Spleen (tissue), 11 donors: Measurements from ENCODE around the gene DISC1. TPM values are rescaled to one million over a fixed set of nuclear protein-coding genes. Genes with fewer than 3 reads are reported as not detected.

Source experiments
- DNase-seq: peaks from one replicate; pipeline ENCODE4 v3.0.0-alpha.2; 2020
- H3K27ac ChIP-seq, 8 donors: fragments of 200-600 bp; sonication (generic) in 7 of 8; 1 replicate in 4 of 8; 2 replicates in 4 of 8; pipeline versions ENCODE4 v1.5.0 to v1.8.0; 2016 to 2021; ENCODE audit warnings: inconsistent platforms in 4 of 8, mild to moderate bottlenecking in 4 of 8, moderate library complexity in 1 of 8
- H3K27me3 ChIP-seq, 7 donors: fragments of 200-600 bp; sonication (generic) in 6 of 7; replicated peaks in 1 of 7; 1 replicate in 4 of 7; 2 replicates in 3 of 7; pipeline versions ENCODE4 v1.5.0 to v1.8.0; 2016 to 2021; ENCODE audit warnings: inconsistent platforms in 3 of 7, mild to moderate bottlenecking in 1 of 7
- H3K36me3 ChIP-seq, 6 donors: fragments of 200-600 bp; sonication (generic) in 5 of 6; 1 replicate in 4 of 6; 2 replicates in 2 of 6; pipeline versions ENCODE4 v1.5.0 to v1.8.0; 2016 to 2021; ENCODE audit warnings: inconsistent platforms in 2 of 6
- H3K4me1 ChIP-seq, 6 donors: fragments of 200-600 bp; sonication (generic) in 5 of 6; 1 replicate in 3 of 6; 2 replicates in 3 of 6; pipeline versions ENCODE4 v1.5.0 to v1.8.0; 2016 to 2021; ENCODE audit warnings: inconsistent platforms in 3 of 6
- H3K4me3 ChIP-seq, 8 donors: fragments of 200-600 bp; sonication (generic) in 7 of 8; 1 replicate in 4 of 8; 2 replicates in 4 of 8; pipeline versions ENCODE4 v1.5.0 to v1.8.0; 2016 to 2021; ENCODE audit warnings: inconsistent platforms in 4 of 8, mild to moderate bottlenecking in 4 of 8, moderate library complexity in 2 of 8
- H3K9me3 ChIP-seq, 8 donors: fragments of 200-600 bp; sonication (generic) in 7 of 8; 1 replicate in 4 of 8; 2 replicates in 4 of 8; pipeline versions ENCODE4 v1.5.0 to v1.8.0; 2016 to 2021; ENCODE audit warnings: inconsistent platforms in 4 of 8
- POLR2A ChIP-seq, 3 donors: fragments of 450-650 bp; IDR thresholded peaks; one replicate each; pipeline ENCODE4 v1.5.1; 2017; ENCODE audit warnings: antibody characterized with exemption in 3 of 3, mild to moderate bottlenecking in 1 of 3
- POLR2AphosphoS5 ChIP-seq, 3 donors: sonication (generic); formaldehyde crosslinking; IDR thresholded peaks; one replicate each; pipeline ENCODE4 v1.5.1; 2017; ENCODE audit warnings: antibody characterized with exemption in 3 of 3
- WGBS, 5 donors: extraction: QIAGEN DNeasy Blood & Tissue Kit in 3 of 5; methylation state at CpG; one replicate each; pipeline versions ENCODE4 v1.1.5 to v1.1.7; 2013 to 2018; 5-methylcytosine and 5-hydroxymethylcytosine counted together
- intact Hi-C: fragments of 100-400 bp; cut with DNase I; formaldehyde crosslinking; loops from one replicate; pipeline ENCODE4 v1.15.0; 2023; ENCODE audit warnings: low total_unique reads
- polyA plus RNA-seq, 3 donors: library from polyadenylated mRNA; stranded (reverse); fragments of 200-250 nt; gene quantifications; one replicate each; pipeline ENCODE4 v1.2.1, GENCODE V29; 2013
- total RNA-seq, 7 donors: library from RNA; depleted of rRNA in 3 of 7; stranded (reverse); fragments of >200 nt in 3 of 7; fragmentation: NEBNext Ultra II Directional in 4 of 7; extraction: Animal tissue kit (Norgen Biotek cat#: 25700) in 4 of 7; gene quantifications; one replicate each; pipeline versions ENCODE4 v1.1.0 to v1.2.1, GENCODE V29; 2016 to 2021
- TF ChIP-seq, protein P1 (sequence below), 11 experiments: fragments of 200-600 bp in 7 of 11; fragments of 450-650 bp in 4 of 11; sonication (generic) in 4 of 11; IDR thresholded peaks in 8 of 11; conservative IDR thresholded peaks in 3 of 11; 1 replicate in 7 of 11; 2 replicates in 4 of 11; pipeline versions ENCODE4 v1.4.0 to v1.8.0; 2016 to 2021; ENCODE audit warnings: antibody characterized with exemption in 11 of 11, inconsistent platforms in 4 of 11, mild to moderate bottlenecking in 1 of 11
- donor health status: healthy with polysubstance abuse.
- donor health status: DM: no; HTN: no; CAD: no; lungs with moderate emphysema.
- donor health status: DM: no; HTN: no; CAD: no.
- donor health status: Bipolar disorder and iron deficiency.
- donor health status: healthy.
- donor health status: DM: no; HTN: no; CAD: no.
- donor health status: DM: yes; HTN: yes; CAD: no.

The DISC1 gene
- total and polyA plus RNA-seq, 10 donors: 0.89 to 36.4 (median 24.2) TPM

DNA sequence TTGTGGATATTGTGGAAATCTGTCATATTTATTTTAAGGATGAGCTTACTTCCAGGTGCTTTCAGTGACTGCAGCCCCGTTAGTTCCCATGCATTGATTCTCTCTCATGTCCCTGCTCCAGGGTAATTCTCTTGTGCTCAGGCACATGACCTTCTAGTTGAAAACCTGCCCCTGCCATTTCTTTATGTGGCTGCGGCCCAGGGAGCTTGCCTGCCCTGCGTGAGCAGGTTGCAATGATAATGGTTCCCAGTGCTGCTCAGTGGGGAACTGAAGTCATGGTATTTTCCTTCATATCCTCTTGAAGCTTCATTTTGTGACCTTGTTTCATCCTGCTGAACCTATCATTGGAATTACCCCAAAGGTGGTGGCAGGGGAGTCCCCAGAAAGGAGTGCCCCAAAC lies 229.8 kb downstream of the DISC1 start:
- Histone ChIP-seq H3K9me3 (no peaks in the 10 kb centered on the region), H3K27ac (no peak overlapping the region), H3K36me3 (peaks cover 0 to 6% (median 0%) of the 10 kb centered on the region in 6 donors), H3K4me1 (no peaks in the 10 kb centered on the region), H3K4me3 (no peak overlapping the region), H3K27me3 (no peaks in the 10 kb centered on the region)
- DNase-seq: no peak
- WGBS, 5 donors: 91 to 100% (median 96%) methylated on average over 3 of the region's 3 CpGs
- TF ChIP-seq, protein P1, sequence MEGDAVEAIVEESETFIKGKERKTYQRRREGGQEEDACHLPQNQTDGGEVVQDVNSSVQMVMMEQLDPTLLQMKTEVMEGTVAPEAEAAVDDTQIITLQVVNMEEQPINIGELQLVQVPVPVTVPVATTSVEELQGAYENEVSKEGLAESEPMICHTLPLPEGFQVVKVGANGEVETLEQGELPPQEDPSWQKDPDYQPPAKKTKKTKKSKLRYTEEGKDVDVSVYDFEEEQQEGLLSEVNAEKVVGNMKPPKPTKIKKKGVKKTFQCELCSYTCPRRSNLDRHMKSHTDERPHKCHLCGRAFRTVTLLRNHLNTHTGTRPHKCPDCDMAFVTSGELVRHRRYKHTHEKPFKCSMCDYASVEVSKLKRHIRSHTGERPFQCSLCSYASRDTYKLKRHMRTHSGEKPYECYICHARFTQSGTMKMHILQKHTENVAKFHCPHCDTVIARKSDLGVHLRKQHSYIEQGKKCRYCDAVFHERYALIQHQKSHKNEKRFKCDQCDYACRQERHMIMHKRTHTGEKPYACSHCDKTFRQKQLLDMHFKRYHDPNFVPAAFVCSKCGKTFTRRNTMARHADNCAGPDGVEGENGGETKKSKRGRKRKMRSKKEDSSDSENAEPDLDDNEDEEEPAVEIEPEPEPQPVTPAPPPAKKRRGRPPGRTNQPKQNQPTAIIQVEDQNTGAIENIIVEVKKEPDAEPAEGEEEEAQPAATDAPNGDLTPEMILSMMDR (IDR thresholded peaks at IDR 0.05 in 8 of 11, conservative IDR thresholded peaks at IDR 0.05 in 3 of 11): no peak
- TF ChIP-seq POLR2AphosphoS5 (IDR thresholded peaks at IDR 0.05) (no peak), POLR2A (IDR thresholded peaks at IDR 0.05) (no peak)
- intact Hi-C loops: no loop called here

DNA sequence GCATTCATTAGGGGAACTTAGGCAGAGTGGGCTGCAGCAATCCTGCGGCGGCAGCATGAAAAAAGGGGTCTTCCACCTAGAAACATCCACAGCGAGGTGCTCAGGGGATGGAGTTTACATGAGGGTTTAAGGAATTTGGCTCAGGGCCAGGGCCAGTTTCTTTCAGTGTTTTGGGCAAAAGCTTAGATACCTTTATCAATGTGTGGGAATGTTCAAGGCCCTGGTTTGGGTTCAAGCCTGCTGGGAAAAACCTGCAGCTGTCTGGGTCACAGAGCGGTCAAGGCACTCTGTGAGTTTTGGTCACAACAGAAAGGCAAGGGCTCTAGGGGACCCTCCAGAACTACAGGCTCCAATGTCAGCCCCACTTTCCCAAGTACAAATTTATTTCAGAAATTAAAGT lies 230.3 kb downstream of the DISC1 start:
- TF ChIP-seq, protein P1 (IDR thresholded peaks at IDR 0.05 in 8 of 11, conservative IDR thresholded peaks at IDR 0.05 in 3 of 11): no peak
- no peak for TF ChIP-seq POLR2A (IDR thresholded peaks at IDR 0.05)
- no peak for TF ChIP-seq POLR2AphosphoS5 (IDR thresholded peaks at IDR 0.05)
- no peaks in the 10 kb centered on the region for H3K9me3 ChIP-seq
- no peak for DNase-seq
- H3K36me3 ChIP-seq: peaks cover 0 to 6% (median 0%) of the 10 kb centered on the region in 6 donors
- H3K27me3 ChIP-seq: no peaks in the 10 kb centered on the region
- no peaks in the 10 kb centered on the region for H3K4me1 ChIP-seq
- WGBS, 5 donors: 89 to 96% (median 93%) methylated on average over 4 of the region's 4 CpGs
- no peak overlapping the region for H3K4me3 ChIP-seq
- intact Hi-C loops: no loop called here
- H3K27ac ChIP-seq: no peak overlapping the region

DNA sequence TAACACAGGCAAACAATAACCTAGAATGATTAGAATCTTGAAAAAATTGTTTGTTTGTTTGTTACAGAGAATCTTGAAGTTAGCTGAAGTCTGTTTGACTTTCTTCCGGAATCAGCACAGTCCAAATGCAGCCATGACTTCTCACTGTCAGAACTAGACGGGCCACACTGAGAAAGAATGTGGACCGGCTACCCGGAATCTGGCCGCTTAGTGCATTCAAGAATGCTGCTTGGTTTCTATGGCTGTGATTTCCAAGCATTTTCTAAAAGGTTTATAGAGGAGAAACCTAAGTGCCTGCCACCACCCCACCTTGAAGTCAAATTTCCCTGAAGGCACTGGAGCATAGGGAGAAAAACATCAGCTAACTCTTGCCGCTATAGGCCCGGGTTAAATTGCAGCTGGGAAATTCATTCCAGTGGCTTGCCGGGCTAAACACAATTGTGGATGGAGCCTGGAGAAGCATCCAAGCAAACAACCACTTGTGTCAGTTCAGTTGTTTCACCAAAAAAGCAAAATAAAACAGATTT lies 231.1 kb downstream of the DISC1 start:
- intact Hi-C loops: no loop called here
- Histone ChIP-seq H3K9me3 (no peaks in the 10 kb centered on the region), H3K4me3 (no peak overlapping the region), H3K27ac (no peak overlapping the region), H3K4me1 (no peaks in the 10 kb centered on the region), H3K36me3 (peaks cover 0 to 6% (median 0%) of the 10 kb centered on the region in 6 donors), H3K27me3 (no peaks in the 10 kb centered on the region)
- no peak for DNase-seq
- WGBS, 5 donors: 87 to 98% (median 91%) methylated on average over 8 of the region's 8 CpGs
- TF ChIP-seq, protein P1 (IDR thresholded peaks at IDR 0.05 in 8 of 11, conservative IDR thresholded peaks at IDR 0.05 in 3 of 11): no peak
- TF ChIP-seq POLR2AphosphoS5 (IDR thresholded peaks at IDR 0.05): no peak
- TF ChIP-seq POLR2A (IDR thresholded peaks at IDR 0.05): no peak

DNA sequence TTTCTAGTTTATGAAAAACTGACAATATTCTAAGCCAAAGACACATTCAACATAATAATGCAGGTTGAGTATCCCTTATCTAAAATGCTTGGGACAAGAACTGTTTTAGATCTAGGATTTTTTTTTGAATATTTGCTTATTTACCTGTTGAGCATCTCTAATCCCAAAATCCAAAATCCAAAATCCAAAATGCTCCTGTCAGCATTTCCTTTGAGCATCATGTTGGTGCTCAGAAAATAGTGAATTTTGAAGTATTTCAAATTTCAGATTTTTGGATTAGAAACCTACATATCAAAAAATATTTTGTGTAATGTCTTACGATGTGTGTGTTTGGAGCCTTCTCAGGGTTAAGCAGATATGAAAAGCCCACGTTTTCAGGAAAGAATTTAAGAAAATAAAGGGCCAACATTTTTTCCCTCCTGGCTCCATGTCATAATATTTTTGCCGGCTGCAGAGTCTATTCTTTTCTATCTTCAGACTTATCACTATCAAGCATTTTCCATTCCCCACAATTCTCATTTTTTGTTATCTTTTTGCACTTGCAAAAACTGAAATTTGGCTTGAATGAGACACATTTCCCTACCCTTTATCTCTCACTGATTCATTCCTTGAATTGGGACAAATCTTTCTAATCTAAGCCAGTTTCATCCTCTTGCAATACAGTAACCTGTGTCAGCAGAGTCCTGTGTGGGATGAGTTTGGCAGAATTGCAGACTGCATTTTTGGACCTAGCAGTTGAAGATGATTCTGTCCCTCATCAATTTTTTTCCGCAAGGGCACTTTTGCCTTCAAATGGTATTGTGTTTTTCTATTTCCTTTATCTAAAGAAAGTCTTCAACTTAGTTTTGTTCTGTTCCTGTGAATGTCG lies 233.9 kb downstream of the DISC1 start:
- Histone ChIP-seq H3K4me1 (peaks cover 0 to 3% (median 0%) of the 10 kb centered on the region in 6 donors), H3K27ac (no peak overlapping the region), H3K27me3 (no peaks in the 10 kb centered on the region), H3K4me3 (no peak overlapping the region), H3K9me3 (no peaks in the 10 kb centered on the region), H3K36me3 (peaks cover 0 to 6% (median 0%) of the 10 kb centered on the region in 6 donors)
- TF ChIP-seq POLR2A (IDR thresholded peaks at IDR 0.05) (no peak), POLR2AphosphoS5 (IDR thresholded peaks at IDR 0.05) (no peak)
- TF ChIP-seq, protein P1 (IDR thresholded peaks at IDR 0.05 in 8 of 11, conservative IDR thresholded peaks at IDR 0.05 in 3 of 11): no peak
- intact Hi-C loops: no loop called here
- DNase-seq: no peak
- 86 to 91% (median 88%) methylated on average over 5 of the region's 5 CpGs for WGBS, 5 donors
